ENCODE data around the gene DMPK.

- TF ChIP-seq, protein P1, sequence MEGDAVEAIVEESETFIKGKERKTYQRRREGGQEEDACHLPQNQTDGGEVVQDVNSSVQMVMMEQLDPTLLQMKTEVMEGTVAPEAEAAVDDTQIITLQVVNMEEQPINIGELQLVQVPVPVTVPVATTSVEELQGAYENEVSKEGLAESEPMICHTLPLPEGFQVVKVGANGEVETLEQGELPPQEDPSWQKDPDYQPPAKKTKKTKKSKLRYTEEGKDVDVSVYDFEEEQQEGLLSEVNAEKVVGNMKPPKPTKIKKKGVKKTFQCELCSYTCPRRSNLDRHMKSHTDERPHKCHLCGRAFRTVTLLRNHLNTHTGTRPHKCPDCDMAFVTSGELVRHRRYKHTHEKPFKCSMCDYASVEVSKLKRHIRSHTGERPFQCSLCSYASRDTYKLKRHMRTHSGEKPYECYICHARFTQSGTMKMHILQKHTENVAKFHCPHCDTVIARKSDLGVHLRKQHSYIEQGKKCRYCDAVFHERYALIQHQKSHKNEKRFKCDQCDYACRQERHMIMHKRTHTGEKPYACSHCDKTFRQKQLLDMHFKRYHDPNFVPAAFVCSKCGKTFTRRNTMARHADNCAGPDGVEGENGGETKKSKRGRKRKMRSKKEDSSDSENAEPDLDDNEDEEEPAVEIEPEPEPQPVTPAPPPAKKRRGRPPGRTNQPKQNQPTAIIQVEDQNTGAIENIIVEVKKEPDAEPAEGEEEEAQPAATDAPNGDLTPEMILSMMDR (IDR thresholded peaks at IDR 0.05), result peak; percentile 98
- no peak for TF ChIP-seq TCF7L2 (IDR thresholded peaks at IDR 0.05; ENCODE audit: low read depth, low read length)
- TF ChIP-seq REST (IDR thresholded peaks at IDR 0.05; ENCODE audit: insufficient read depth in 1 of 2, low read depth in 2 of 2, low read length in 1 of 2), result no peak
- TF ChIP-seq POLR2AphosphoS5 (IDR thresholded peaks at IDR 0.05; ENCODE audit: low read depth, low read length), result peak; percentile 39; the same call in 1 of the 2 replicates
Measured at GRCh38 chr19:45817010-45817724, 34.9 kb upstream of the DMPK start.
